HG02798 (cell line): Measurements from ENCODE around the gene SETBP1.

Experiments
- ATAC-seq: cut with Tn5 transposase; IDR thresholded peaks from one replicate; pipeline ENCODE4 v1.9.1; 2021; ENCODE audit warnings: mild to moderate bottlenecking; ENCODE audit not compliant: unreplicated experiment, poor library complexity

The SETBP1 gene

GRCh38 chr18:44833786-44834185 lies 153.1 kb downstream of the SETBP1 start:
- ATAC-seq, result no peak

GRCh38 chr18:44834867-44835469 lies 154.3 kb downstream of the SETBP1 start:
- no peak for ATAC-seq

DNA sequence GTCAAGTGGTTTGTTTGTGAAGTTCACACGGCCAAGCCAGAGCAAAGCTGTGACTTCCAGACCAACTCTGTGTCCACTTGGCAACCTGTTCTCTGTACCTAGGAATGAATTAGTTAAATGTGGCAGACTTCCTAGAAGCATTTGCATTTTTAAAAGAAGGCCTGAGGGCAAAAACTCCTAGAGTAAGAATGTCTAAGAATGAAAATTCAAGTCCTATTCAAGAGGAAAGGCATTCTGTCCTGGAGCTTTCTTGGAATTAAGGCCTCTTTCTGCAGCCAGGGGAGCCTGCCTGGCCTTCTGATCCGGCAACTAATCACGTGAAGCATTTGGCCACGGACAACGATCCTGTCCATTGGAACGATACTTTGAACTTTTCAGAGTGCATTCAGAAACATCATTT lies 155.0 kb downstream of the SETBP1 start:
- ATAC-seq, result no peak

DNA sequence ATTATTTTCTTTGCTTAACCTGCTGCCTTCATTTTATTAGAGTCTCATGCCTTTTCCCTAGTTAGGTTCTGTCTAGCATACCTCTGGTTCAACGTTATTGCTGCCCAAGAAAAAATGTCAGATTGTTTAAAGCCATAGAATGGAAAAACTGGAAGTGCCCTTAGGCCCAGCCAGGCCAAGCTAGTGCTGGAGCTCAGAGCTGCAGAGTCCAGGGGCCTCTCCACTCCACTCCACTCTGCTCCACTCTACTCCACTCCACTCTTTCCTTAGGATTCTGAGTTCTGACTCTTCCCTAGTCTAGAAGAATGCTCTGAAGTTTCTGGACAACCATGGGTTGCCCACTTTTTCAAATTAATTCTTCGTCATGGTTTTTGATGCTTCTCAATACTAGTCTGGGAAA lies 155.6 kb downstream of the SETBP1 start:
- no peak for ATAC-seq

GRCh38 chr18:44837482-44838180 lies 156.9 kb downstream of the SETBP1 start:
- ATAC-seq, result no peak

DNA sequence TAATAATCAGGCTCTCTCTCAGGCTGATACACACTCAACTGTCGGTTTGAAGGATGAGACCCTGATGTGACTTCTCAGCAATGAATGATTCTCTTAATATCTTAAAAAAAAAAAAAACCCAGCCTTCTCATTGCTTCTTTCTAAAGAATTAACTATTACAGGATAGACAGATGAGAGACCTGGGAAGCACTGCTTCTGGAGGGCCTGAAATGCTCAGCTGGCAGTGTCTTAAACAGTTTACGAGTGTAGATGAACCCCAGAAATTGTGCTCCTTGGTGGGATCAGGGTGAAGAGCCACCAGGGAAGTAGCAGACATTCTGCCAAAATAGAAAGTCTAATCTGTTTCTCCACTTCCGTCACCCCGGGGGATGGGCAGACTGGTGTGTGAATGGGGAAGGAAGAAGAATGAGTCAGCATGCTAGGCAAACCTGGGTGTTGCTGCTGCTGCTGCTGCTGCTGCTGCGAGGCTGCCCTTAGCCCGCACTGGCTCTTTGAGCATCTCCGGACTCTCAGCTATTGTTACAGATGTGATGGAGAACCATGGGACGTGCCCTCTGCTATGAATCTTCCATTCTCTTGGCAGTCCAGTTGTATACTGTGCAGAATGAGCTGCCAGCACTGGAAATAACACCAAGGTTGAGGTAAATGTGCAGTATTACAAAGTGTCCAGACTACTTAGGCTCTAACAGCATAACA lies 158.4 kb downstream of the SETBP1 start:
- ATAC-seq, result peak; percentile 96

GRCh38 chr18:44840058-44840790 lies 159.5 kb downstream of the SETBP1 start:
- no peak for ATAC-seq

- no peak for ATAC-seq
These were observed 160.5 kb downstream of the SETBP1 start for GRCh38 chr18:44841221-44841620.

DNA sequence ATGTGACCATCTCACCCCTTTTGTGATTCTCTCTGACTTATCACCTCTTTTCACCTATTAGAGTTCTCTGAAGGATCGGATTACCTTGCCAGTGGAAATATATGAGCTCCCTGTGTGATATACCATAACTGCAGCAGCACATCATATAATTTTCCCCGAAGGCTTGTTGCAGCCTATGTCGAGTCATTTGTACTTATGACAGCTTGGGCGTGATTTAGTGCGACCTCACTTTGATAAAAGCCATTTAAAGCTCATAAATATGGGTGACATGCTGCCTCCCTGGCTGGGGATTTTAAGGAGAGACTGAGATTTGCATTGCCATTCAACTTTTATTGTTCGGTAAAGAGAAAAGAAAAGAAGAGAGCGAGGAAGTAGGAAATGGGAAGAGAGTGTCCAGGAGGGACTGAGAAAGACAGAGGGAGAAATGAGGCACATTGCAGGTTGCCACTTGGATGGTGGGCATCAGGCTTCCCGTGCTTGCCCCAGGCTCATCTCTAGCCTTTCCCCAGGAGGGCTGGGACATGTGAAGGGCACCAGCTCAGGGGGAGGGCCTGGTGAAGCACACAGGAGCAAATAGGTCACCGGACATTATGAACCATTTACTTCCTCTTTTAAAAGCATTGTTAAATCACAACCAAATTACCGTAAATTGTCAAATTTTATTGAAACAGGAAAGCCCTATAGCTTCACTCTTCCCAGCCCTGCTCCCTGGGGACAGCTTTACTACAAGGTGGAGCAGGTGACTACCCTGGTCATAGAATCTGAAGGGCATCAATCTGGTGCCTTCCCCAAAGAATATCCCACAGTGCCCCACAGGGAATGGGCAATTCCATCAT lies 161.3 kb downstream of the SETBP1 start:
- ATAC-seq, result no peak

GRCh38 chr18:44842588-44843412 lies 162.1 kb downstream of the SETBP1 start:
- ATAC-seq, result no peak

DNA sequence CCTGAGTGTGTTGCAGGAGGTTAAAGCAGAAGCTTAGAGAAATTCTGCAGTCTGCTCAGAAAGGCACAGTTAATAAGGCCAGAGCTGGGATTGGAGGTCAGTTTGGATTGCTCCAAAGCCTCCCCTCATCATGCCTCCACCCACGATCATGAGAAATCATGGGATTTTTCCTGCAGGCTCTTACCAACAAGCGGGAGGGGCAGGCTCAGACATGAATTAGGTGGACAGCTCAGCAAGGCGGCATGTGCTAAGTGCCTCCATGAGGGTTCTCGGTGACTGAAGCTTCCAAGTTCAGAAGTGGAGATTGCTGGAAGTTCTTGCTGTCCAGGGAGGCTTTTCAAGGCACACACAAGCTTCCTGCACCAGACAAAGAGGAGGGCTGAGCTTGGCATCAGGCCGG lies 163.8 kb downstream of the SETBP1 start:
- ATAC-seq, result no peak

- no peak for ATAC-seq
These were observed 165.8 kb downstream of the SETBP1 start for GRCh38 chr18:44846450-44846849.

- no peak for ATAC-seq
These were observed 168.1 kb downstream of the SETBP1 start for GRCh38 chr18:44848644-44849335.

DNA sequence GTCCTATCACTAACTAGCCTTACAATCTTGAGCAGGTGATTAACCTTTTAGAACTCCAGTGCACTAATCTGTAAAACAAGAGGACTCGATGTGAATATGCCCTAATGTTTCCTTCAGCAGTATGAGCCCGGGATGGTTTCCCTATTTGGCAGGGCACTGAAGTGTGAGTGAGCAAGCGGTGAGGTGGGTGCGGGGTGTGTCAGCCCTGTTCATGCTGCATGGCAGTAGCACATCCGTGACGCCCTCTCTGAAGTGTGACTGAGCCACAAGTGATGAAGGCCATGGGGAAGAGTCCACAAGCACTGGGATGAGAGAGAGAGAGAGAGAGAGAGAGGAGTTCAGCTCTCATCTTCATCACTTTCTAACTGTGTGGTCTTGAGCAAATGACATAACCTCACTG lies 168.7 kb downstream of the SETBP1 start:
- ATAC-seq, result no peak

- no peak for ATAC-seq
These were observed 169.3 kb downstream of the SETBP1 start for GRCh38 chr18:44850001-44850400.

- ATAC-seq, result no peak
These were observed 171.4 kb downstream of the SETBP1 start for GRCh38 chr18:44851856-44852621.

GRCh38 chr18:44852818-44853217 lies 172.1 kb downstream of the SETBP1 start:
- ATAC-seq, result no peak

- ATAC-seq, result no peak
These were observed 172.7 kb downstream of the SETBP1 start for GRCh38 chr18:44853430-44853829.
